GM12865 (cell line): ENCODE measurements around the gene ZBTB1.
"Not testable (repeated sequence)": the region's sequence is repeated elsewhere in the genome, so short reads cannot be mapped to it uniquely, and the experiment has no call there.

Source experiments
- DNase-seq: peaks from one replicate; pipeline ENCODE4 v3.0.0; 2010; ENCODE audit warnings: low read depth
- H3K4me3 ChIP-seq: 2 replicates; pipeline ENCODE4 v1.5.1; 2011; ENCODE audit warnings: mild to moderate bottlenecking, low read depth, low read length, control low read depth
- CTCF ChIP-seq: IDR thresholded peaks from 2 replicates; pipeline ENCODE4 v1.5.1; 2011; ENCODE audit warnings: low read length, control low read depth, low read depth, inconsistent platforms; ENCODE audit not compliant: insufficient read depth; ENCODE audit errors: missing control alignments

Gene ZBTB1

DNA sequence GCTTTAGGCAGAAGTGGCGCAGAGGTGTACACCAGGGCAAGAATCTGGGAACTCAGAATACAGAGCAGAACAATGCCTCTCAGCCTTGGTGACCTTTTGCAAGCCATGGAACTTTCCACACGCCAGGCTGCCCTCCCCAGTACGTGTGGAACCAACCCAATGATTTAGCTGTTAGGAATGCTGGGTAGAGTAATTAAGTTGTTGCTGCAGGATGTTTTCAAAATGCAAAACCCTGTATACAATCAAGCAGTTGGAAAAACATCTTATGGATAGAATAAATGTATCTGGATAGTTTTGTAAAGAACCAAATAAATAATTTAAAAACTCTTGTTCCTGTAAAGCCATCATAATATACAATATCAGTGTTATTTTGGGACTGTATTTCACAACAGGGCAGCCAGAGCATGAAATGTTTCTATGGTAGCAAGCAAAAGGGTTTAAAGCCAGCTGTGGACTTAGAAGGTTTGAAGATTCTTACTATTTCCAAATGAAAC, 64.6 kb downstream of the ZBTB1 start:
- H3K4me3 ChIP-seq: no peak overlapping the region
- TF ChIP-seq CTCF: no peak
- no peak for DNase-seq

DNA sequence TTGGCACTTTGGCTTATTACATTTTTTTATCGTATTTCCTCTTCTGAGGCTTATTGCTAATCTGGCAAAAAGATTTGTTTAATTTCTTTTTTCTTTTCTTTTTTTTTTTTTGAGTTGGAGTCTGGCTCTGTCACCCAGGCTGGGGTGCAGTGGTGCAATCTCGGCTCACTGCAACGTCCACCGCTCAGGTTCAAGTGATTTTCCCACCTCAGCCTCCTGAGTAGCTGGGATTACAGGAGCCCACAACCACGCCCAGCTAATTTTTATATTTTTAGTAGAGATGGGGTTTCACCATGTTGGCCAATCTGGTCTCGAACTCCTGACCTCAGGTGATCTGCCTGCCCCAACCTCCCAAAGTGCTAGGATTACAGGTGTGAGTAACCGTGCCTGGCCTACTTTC, 65.1 kb downstream of the ZBTB1 start:
- not testable (repeated sequence) for DNase-seq, H3K4me3 ChIP-seq

DNA sequence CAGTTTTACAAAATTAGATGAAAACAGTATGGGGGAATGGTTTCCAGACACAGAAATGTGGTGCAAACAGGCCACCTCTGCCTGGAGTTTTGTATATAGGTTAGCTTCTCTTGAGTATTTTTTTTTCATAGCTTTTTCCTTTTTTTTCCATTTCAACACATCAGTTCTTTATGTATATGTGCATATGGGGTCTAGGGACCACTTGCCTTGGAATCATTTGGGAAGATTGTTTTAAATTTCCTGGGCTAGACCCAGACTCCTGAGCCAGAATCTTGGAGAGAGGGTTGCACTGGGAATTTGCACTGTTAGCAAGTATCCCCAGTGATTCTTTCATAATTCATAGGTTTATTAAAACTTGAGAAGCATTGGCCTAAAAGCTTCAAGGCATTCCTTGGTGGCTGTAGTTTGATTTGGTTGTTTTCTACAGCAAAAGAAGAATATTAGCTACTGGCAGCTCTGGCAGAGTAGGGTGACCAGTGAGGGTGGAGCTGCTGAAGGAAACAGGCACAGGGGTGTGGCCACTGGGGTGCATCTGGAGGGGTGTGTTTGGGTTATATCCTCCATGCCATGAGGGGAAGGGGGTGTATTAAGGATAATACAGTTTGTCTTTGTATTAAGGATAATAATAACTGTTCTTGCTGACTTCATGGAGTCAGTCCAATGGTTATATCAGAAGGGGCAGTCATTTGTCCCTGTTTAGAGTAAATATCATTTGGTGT, 68.0 kb downstream of the ZBTB1 start:
- no peak overlapping the region for H3K4me3 ChIP-seq
- no peak for DNase-seq
- TF ChIP-seq CTCF: no peak

- no peak for TF ChIP-seq CTCF
- no peak overlapping the region for H3K4me3 ChIP-seq
- DNase-seq: no peak
These were observed 68.5 kb downstream of the ZBTB1 start for GRCh38 chr14:64573109-64573508.
